Measurements from ENCODE around the gene BST1. TPM values are rescaled to one million over a fixed set of nuclear protein-coding genes. Genes with fewer than 3 reads are reported as not detected.

Gene BST1
- total and polyA plus RNA-seq, 12 donors: 1.3 to 5.7 (median 3.0) TPM

DNA sequence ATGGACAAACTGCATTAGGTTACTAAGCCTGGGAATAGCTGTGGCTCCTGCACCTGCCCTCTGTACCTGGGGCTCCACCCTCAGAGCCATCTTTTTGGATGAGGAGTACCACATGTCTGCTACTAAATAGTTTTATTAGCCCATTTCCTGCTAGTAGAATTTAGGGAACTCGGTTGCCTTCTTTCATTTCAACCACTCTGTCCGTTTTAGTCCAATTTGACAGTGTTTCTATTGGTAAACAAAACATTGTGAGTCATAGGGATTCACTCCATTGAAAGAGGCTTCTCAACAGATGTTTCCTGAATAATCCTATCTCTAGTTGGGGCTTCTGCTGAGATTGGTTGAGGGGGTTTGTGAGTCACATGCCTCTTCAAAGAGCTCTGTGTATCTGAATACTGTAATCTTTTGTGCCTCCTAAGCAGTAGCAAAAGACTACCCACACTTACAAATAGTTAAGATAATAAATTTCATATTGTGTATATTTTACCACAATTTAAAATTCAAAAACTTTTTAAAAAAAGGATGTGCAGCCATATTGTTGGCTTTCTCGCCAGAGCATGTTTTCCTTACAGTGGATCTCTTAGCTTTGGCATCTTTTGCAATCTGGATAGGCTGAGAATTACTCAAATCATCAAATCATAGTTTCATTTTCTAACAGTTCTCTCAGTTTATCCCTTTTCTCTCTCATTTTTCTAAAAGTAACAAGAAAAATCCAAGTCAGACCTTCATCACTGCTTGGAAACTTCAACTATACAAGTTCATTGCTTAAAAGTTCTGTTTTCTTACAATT lies 11.3 kb upstream of the BST1 start:
- 58 to 70% methylated on average over 3 of the region's 3 CpGs for WGBS, 2 donors
- DNase-seq (no peak), ATAC-seq (peak in 6 of 8 donors; percentile 22 to 66 (median 46))

DNA sequence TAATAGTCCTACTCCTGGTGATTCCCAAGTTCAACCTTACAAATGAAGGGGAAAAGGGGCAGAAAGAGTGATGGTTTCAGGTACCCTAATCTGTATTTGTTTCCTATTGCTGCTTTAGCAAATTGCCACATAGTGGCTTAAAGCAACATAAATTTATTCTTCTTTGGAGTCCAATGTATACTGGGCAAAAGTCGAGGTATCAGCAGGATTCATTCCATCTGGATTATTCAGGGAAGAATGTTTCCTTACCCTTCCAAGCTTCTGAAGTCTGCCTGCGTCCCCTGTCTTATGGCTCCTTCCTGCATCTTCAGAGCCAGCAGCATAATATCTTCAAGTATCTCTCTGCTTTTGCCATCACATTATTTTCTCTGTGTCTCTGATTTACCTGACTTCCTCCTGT lies 10.3 kb upstream of the BST1 start:
- TF ChIP-seq, protein P1, sequence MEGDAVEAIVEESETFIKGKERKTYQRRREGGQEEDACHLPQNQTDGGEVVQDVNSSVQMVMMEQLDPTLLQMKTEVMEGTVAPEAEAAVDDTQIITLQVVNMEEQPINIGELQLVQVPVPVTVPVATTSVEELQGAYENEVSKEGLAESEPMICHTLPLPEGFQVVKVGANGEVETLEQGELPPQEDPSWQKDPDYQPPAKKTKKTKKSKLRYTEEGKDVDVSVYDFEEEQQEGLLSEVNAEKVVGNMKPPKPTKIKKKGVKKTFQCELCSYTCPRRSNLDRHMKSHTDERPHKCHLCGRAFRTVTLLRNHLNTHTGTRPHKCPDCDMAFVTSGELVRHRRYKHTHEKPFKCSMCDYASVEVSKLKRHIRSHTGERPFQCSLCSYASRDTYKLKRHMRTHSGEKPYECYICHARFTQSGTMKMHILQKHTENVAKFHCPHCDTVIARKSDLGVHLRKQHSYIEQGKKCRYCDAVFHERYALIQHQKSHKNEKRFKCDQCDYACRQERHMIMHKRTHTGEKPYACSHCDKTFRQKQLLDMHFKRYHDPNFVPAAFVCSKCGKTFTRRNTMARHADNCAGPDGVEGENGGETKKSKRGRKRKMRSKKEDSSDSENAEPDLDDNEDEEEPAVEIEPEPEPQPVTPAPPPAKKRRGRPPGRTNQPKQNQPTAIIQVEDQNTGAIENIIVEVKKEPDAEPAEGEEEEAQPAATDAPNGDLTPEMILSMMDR (IDR thresholded peaks at IDR 0.05): no peak
- H3K9me3 ChIP-seq: no peaks in the 10 kb centered on the region
- WGBS, 2 donors: 88% methylated on average over 2 of the region's 2 CpGs
- H3K4me3 ChIP-seq: no peak overlapping the region
- H3K27ac ChIP-seq: peak overlapping the region in 1 of 10 donors; percentile 75
- no peak for ATAC-seq
- peaks cover 0 to 40% (median 6%) of the 10 kb centered on the region in 9 donors for H3K4me1 ChIP-seq
- no peak for DNase-seq
- intact Hi-C loops (cut with DNase I): no loop called here
- no peaks in the 10 kb centered on the region for H3K27me3 ChIP-seq
- H3K36me3 ChIP-seq: peaks cover 0 to 20% (median 5%) of the 10 kb centered on the region in 9 donors

More for the DNA sequence above, 11.3 kb upstream of the BST1 start:
- Histone ChIP-seq H3K4me3 (no peak overlapping the region), H3K27ac (peak overlapping the region in 9 of 10 donors; percentile 6 to 75 (median 50)), H3K36me3 (peaks cover 0 to 31% (median 12%) of the 10 kb centered on the region in 9 donors), H3K27me3 (no peaks in the 10 kb centered on the region), H3K4me1 (peaks cover 0 to 40% (median 6%) of the 10 kb centered on the region in 9 donors), H3K9me3 (no peaks in the 10 kb centered on the region)
- intact Hi-C loops (cut with DNase I): no loop called here
- TF ChIP-seq, protein P1 (IDR thresholded peaks at IDR 0.05): no peak

DNA sequence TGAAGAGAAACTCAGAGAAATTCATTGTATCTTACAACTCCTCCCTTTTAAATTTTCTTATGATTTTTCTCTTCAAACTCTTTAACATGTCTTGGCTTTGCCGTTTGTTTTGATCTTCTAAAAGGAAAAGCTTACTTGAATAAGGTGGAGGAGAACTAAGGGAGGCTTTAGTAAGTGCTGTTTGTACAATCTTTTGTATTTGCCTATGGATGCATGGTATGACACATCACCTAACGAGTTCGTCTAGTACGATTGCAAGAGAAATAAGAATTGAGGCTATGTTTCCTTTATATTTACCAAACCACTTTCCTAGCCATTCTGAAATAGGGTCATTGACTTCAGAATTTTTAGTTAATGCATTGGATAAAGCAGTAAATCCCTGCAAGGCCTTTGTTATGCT lies 8.4 kb upstream of the BST1 start:
- Histone ChIP-seq H3K27me3 (no peaks in the 10 kb centered on the region), H3K9me3 (no peaks in the 10 kb centered on the region), H3K4me1 (peaks cover 0 to 35% (median 6%) of the 10 kb centered on the region in 9 donors), H3K36me3 (peaks cover 0 to 3% (median 0%) of the 10 kb centered on the region in 9 donors), H3K27ac (no peak overlapping the region), H3K4me3 (no peak overlapping the region)
- 92 to 97% methylated on average over 4 of the region's 4 CpGs for WGBS, 2 donors
- ATAC-seq (no peak), DNase-seq (no peak)
- intact Hi-C loops (cut with DNase I): no loop called here
- TF ChIP-seq, protein P1 (IDR thresholded peaks at IDR 0.05): no peak

DNA sequence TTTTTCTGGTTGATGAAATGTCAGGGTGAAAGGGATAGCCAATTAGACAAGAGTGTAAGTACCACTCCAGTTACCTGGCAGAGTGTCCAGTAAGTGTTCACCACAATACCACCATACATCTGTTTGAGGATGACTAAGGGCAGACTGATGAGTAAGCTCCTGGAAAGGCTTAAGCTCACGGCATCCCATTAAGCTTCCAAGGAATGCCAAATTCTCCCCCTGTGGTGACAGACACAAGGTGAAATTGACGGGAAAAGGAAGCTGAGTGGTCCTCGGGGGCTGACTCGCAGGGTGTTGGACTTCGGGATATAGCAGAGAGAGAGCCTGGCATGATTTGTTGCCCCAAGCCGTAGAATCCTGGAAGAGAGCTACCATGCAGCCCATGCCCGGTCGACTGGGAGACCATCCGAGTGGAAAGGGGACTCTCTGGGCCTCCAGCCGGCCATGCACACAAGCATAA lies 7.6 kb upstream of the BST1 start:
- intact Hi-C loops (cut with DNase I): no loop called here
- Histone ChIP-seq H3K27me3 (no peaks in the 10 kb centered on the region), H3K4me1 (peaks cover 0 to 33% (median 0%) of the 10 kb centered on the region in 9 donors), H3K4me3 (no peak overlapping the region), H3K9me3 (no peaks in the 10 kb centered on the region), H3K27ac (no peak overlapping the region), H3K36me3 (no peaks in the 10 kb centered on the region)
- TF ChIP-seq, protein P1 (IDR thresholded peaks at IDR 0.05): no peak
- WGBS, 2 donors: 93 to 94% methylated on average over 10 of the region's 10 CpGs
- DNase-seq: no peak
- ATAC-seq: no peak
